Suprapubic skin (tissue), 4 donors: ENCODE results near the gene CREB3.

ENCODE experiments used
- POLR2A ChIP-seq, 2 donors: fragments of 450-650 bp; IDR thresholded peaks; one replicate each; pipeline ENCODE4 v1.6.1; 2017; ENCODE audit warnings: antibody characterized with exemption in 2 of 2, mild to moderate bottlenecking in 2 of 2, moderate library complexity in 2 of 2
- POLR2AphosphoS5 ChIP-seq, 3 donors: sonication (generic); formaldehyde crosslinking; IDR thresholded peaks; one replicate each; pipeline ENCODE4 v1.6.1; 2017; ENCODE audit warnings: antibody characterized with exemption in 3 of 3
- TF ChIP-seq, protein P1 (sequence below), 2 donors: fragments of 200-600 bp in 1 of 2; fragments of 450-650 bp in 1 of 2; sonication (generic) in 1 of 2; IDR thresholded peaks; one replicate each; pipeline ENCODE4 v1.5.1; 2016 to 2019; ENCODE audit warnings: antibody characterized with exemption in 2 of 2, mild to moderate bottlenecking in 1 of 2, moderate library complexity in 1 of 2

DNA sequence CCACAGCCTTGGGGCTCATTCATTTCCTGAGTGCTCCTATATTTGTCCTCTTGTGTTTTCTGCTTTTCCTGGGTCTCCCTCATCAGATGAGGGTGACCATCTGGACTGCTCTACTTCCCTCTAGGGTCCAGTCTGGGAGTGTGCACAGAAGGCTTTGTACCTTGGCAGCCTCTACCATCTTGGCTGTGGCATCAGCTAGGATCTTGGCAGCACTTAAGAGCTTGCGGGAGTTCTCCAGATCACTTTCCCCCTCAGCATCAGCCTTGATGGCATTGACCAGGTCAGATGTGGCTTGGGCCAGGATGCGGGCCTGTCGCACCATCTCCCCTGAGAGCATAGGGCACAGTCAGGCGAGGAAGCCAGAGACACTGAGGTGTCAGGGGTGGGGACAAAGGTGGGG, 16.2 kb upstream of the CREB3 start:
- no peak for TF ChIP-seq POLR2A (IDR thresholded peaks at IDR 0.05)
- TF ChIP-seq, protein P1, sequence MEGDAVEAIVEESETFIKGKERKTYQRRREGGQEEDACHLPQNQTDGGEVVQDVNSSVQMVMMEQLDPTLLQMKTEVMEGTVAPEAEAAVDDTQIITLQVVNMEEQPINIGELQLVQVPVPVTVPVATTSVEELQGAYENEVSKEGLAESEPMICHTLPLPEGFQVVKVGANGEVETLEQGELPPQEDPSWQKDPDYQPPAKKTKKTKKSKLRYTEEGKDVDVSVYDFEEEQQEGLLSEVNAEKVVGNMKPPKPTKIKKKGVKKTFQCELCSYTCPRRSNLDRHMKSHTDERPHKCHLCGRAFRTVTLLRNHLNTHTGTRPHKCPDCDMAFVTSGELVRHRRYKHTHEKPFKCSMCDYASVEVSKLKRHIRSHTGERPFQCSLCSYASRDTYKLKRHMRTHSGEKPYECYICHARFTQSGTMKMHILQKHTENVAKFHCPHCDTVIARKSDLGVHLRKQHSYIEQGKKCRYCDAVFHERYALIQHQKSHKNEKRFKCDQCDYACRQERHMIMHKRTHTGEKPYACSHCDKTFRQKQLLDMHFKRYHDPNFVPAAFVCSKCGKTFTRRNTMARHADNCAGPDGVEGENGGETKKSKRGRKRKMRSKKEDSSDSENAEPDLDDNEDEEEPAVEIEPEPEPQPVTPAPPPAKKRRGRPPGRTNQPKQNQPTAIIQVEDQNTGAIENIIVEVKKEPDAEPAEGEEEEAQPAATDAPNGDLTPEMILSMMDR (IDR thresholded peaks at IDR 0.05), result no peak
- TF ChIP-seq POLR2AphosphoS5 (IDR thresholded peaks at IDR 0.05), result no peak
